Upper lobe of left lung (tissue), 4 donors: ENCODE data around the gene CPNE7.

Source experiments
- POLR2AphosphoS5 ChIP-seq, 2 donors: sonication (generic); formaldehyde crosslinking; IDR thresholded peaks; one replicate each; pipeline ENCODE4 v1.5.1; 2017; ENCODE audit warnings: antibody characterized with exemption in 2 of 2
- TF ChIP-seq, protein P1 (sequence below), 6 experiments: fragments of 450-650 bp in 4 of 6; fragments of 200-600 bp in 2 of 6; sonication (generic) in 2 of 6; IDR thresholded peaks; one replicate each; pipeline ENCODE4 v1.5.1; 2016 to 2019; ENCODE audit warnings: antibody characterized with exemption in 6 of 6

DNA sequence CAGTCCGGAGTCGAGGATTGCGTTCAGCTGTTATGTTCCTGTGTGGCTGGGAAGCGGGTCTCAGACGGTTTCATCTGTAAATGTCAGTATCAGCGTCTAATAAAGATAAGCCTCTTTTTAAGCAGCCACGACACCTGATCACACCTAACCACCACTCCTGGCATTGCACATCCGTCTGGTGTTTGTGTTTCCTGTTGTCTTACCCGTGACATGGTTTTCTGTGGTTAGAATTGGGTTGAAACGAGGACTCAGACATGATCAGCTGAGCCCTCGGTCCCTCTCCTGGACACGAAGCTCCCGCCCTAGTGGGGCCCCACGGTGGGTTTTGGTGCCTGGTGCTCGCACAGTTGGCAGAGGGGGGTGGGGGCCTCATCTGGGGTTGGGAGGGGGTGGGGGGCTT lies 18.3 kb downstream of the CPNE7 start:
- no peak for TF ChIP-seq POLR2AphosphoS5 (IDR thresholded peaks at IDR 0.05)
- TF ChIP-seq, protein P1, sequence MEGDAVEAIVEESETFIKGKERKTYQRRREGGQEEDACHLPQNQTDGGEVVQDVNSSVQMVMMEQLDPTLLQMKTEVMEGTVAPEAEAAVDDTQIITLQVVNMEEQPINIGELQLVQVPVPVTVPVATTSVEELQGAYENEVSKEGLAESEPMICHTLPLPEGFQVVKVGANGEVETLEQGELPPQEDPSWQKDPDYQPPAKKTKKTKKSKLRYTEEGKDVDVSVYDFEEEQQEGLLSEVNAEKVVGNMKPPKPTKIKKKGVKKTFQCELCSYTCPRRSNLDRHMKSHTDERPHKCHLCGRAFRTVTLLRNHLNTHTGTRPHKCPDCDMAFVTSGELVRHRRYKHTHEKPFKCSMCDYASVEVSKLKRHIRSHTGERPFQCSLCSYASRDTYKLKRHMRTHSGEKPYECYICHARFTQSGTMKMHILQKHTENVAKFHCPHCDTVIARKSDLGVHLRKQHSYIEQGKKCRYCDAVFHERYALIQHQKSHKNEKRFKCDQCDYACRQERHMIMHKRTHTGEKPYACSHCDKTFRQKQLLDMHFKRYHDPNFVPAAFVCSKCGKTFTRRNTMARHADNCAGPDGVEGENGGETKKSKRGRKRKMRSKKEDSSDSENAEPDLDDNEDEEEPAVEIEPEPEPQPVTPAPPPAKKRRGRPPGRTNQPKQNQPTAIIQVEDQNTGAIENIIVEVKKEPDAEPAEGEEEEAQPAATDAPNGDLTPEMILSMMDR (IDR thresholded peaks at IDR 0.05) = no peak
